Measurements from ENCODE around the gene HOXA9.

HOXA9 gene

DNA sequence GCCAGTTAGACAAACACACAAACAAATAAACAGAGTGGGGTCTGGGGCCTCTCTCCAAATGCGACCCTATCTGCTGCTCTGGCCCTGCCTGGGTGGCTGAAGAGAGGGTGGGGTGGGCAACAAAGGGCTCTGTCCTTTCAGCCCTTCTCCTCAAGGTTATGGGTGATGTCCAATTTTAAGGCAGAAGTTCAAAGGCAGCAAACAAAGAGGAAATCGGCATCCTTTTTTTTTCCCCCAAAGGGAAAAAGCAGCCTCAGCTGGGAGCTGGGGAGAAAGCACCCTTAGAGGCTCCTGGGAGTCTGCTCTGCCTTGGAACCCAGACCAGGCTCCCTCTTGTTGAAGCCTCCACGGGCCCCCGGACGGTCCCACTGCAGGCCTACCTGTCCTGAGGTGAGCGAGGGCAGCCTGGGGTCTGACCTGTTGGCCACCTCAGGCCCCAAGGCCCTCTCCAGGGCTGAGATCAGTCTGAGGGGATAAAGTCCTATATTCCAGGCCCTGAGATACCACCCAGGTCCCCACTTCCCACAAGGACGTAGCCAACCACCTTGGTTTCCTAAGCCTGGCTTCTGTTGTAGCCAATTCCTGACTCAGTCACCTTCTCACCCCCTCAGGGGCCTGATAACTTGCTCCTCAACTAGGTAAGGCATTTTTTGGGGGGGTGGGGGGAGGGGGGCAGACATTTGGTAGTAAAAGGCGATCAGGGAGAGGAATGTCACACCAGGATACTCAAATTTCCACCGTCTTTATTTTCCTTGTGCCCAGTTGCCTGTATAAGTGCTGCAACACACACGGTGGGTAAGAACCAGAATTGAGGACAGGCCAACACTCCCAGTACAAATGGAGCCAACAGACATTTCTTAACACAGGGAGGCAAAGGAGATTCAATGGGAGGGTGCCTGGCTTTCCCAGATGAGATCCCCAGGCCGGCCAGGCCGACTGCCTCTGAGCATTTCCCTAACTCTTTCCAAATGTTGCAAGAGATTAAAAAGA is 15.4 kb upstream of the HOXA9 start:
- no peaks in the 10 kb centered on the region for H3K9me3 ChIP-seq (ENCODE audit: control insufficient read depth in 1 of 2, low read length in 2 of 2)
- peaks cover 83 to 97% of the 10 kb centered on the region in 2 donors for H3K27me3 ChIP-seq (ENCODE audit: control insufficient read depth in 1 of 2, insufficient read depth in 2 of 2, low read length in 2 of 2)
- H3K4me1 ChIP-seq (ENCODE audit: control insufficient read depth in 1 of 2, insufficient read depth in 2 of 2, low read length in 2 of 2), result peaks cover 7 to 22% of the 10 kb centered on the region in 2 donors
- H3K36me3 ChIP-seq (ENCODE audit: control insufficient read depth in 1 of 2, insufficient read depth in 2 of 2, low read length in 2 of 2), result no peaks in the 10 kb centered on the region
- H3K27ac ChIP-seq (ENCODE audit: low read depth, low read length), result no peak overlapping the region
- no peak overlapping the region for H3K4me3 ChIP-seq (ENCODE audit: low read depth in 1 of 2, low read length in 2 of 2)
- H3K9ac ChIP-seq (ENCODE audit: low read depth in 1 of 2, low read length in 2 of 2), result no peak overlapping the region

DNA sequence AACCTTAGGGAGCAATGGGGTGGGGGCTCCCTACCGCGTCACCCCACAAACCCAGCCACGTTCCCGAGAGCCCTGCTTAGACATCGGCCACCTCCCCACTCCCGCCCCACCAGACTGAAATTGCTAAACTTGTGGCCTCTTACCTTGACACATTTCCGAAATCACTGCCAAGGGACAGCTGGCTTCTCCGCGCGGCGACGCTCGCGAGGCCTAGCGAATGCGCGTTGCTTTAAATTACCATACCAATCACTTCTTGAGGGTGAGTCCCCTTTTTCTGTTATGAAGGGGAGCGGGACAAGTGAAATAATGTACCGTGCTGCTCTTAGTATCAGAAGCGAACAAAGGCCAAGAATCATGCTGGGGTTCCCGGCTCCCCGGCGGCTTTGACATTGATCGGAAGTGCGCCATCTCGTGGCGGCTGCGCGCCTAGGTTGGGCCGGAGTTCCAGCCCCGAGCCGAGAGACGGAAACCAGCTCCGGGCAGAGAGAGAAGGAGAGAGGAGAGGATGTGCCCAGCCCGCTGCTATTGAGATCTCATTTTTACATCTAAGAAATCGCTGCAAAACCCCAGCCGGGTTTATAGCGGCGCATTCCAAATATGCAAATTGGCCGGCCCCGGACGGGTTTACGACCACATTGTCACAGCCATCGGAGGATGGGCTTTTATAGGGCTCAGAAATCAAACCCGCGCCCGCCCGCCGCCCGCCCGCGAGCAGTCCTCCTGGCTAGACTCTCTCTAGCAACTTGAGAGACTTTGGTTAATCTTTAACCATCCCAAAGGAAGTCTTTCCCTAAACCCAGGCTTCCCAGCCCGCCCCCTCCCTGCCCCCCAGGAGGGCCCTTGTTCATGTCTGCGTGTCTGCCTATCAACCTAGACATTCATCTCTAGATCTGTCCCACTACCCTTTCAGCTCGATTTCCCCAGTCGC is 14.4 kb upstream of the HOXA9 start:
- Histone ChIP-seq H3K27me3 (ENCODE audit: control insufficient read depth in 1 of 2, insufficient read depth in 2 of 2, low read length in 2 of 2) (peaks cover 83 to 97% of the 10 kb centered on the region in 2 donors), H3K36me3 (ENCODE audit: control insufficient read depth in 1 of 2, insufficient read depth in 2 of 2, low read length in 2 of 2) (no peaks in the 10 kb centered on the region), H3K9me3 (ENCODE audit: control insufficient read depth in 1 of 2, low read length in 2 of 2) (no peaks in the 10 kb centered on the region), H3K4me3 (ENCODE audit: low read depth in 1 of 2, low read length in 2 of 2) (peak overlapping the region in 1 of 2 donors; percentile 12), H3K9ac (ENCODE audit: low read depth in 1 of 2, low read length in 2 of 2) (no peak overlapping the region), H3K4me1 (ENCODE audit: control insufficient read depth in 1 of 2, insufficient read depth in 2 of 2, low read length in 2 of 2) (peaks cover 6 to 18% of the 10 kb centered on the region in 2 donors), H3K27ac (ENCODE audit: low read depth, low read length) (no peak overlapping the region)

DNA sequence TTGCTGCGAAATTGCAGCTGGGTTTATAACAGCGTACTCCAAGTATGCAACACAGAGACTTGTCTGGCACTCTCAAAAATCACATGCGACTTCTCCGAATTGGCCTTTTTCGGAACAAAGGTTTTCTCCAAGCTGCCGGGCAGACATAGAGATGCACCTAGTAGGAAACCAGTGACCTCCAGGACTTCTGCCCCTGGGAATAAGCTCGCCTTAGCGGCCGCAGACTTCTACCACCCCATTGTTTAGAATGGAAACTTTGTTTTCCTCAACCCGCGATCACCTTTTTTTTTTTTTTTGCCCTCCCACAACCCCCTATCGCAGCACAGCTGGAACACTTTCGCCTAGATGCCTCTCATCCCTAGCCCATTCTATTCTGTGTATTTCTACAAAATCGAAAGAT is 13.7 kb upstream of the HOXA9 start:
- Histone ChIP-seq H3K4me1 (ENCODE audit: control insufficient read depth in 1 of 2, insufficient read depth in 2 of 2, low read length in 2 of 2) (peaks cover 4 to 13% of the 10 kb centered on the region in 2 donors), H3K27ac (ENCODE audit: low read depth, low read length) (no peak overlapping the region), H3K27me3 (ENCODE audit: control insufficient read depth in 1 of 2, insufficient read depth in 2 of 2, low read length in 2 of 2) (peaks cover 85 to 99% of the 10 kb centered on the region in 2 donors), H3K9ac (ENCODE audit: low read depth in 1 of 2, low read length in 2 of 2) (no peak overlapping the region), H3K9me3 (ENCODE audit: control insufficient read depth in 1 of 2, low read length in 2 of 2) (no peaks in the 10 kb centered on the region), H3K36me3 (ENCODE audit: control insufficient read depth in 1 of 2, insufficient read depth in 2 of 2, low read length in 2 of 2) (no peaks in the 10 kb centered on the region), H3K4me3 (ENCODE audit: low read depth in 1 of 2, low read length in 2 of 2) (no peak overlapping the region)

DNA sequence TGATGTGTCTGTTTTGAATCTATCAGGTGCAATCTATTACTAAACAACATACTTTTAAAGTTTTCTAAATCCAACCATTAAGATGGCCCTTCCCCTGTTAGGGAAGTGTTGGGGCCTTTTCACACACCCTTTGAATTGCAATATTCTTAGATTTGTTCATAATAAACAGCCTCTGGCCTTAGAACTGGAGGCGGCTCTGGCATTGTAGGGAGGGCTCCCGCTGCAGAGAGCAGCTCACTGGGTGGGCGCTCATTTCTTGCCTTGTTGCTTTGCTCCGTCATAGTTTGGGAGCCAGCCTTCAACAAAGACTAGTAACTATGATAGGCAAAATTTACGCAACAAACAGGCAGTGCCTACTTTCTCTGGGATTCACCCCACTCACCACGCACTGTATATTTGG is 13.0 kb upstream of the HOXA9 start:
- peaks cover 83 to 97% of the 10 kb centered on the region in 2 donors for H3K27me3 ChIP-seq (ENCODE audit: control insufficient read depth in 1 of 2, insufficient read depth in 2 of 2, low read length in 2 of 2)
- no peak overlapping the region for H3K4me3 ChIP-seq (ENCODE audit: low read depth in 1 of 2, low read length in 2 of 2)

DNA sequence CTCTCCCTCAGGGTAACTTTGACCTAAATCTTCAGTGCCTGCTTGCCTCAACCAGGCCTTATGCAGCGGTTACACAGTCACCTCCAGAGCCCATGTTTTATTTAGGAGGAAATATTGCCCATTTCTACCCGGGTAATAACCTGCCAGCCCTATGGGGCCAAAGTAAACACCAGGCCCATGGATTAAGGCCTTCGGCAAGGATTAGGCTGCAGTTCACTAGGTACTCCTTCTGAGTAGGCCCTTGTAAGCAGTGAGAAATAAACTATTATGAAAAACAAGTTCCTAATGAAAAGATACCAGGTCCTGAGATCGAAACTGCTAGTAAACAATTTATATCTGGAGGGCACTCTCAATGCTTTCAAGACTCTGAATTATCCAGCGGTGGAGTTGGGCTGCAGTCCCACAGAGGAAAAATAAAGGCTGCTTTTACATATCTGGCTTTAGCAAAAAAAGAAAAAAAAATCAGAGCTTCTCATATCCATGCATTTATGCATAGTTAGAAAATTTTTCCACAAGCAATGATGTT is 12.5 kb upstream of the HOXA9 start:
- peaks cover 0 to 8% of the 10 kb centered on the region in 2 donors for H3K4me1 ChIP-seq (ENCODE audit: control insufficient read depth in 1 of 2, insufficient read depth in 2 of 2, low read length in 2 of 2)
- no peak overlapping the region for H3K4me3 ChIP-seq (ENCODE audit: low read depth in 1 of 2, low read length in 2 of 2)
- peaks cover 82 to 97% of the 10 kb centered on the region in 2 donors for H3K27me3 ChIP-seq (ENCODE audit: control insufficient read depth in 1 of 2, insufficient read depth in 2 of 2, low read length in 2 of 2)
- H3K9ac ChIP-seq (ENCODE audit: low read depth in 1 of 2, low read length in 2 of 2), result no peak overlapping the region
- no peak overlapping the region for H3K27ac ChIP-seq (ENCODE audit: low read depth, low read length)
- no peaks in the 10 kb centered on the region for H3K36me3 ChIP-seq (ENCODE audit: control insufficient read depth in 1 of 2, insufficient read depth in 2 of 2, low read length in 2 of 2)
- no peaks in the 10 kb centered on the region for H3K9me3 ChIP-seq (ENCODE audit: control insufficient read depth in 1 of 2, low read length in 2 of 2)

More for the DNA sequence above, 13.0 kb upstream of the HOXA9 start:
- no peak overlapping the region for H3K9ac ChIP-seq (ENCODE audit: low read depth in 1 of 2, low read length in 2 of 2)
- no peaks in the 10 kb centered on the region for H3K36me3 ChIP-seq (ENCODE audit: control insufficient read depth in 1 of 2, insufficient read depth in 2 of 2, low read length in 2 of 2)
- no peak overlapping the region for H3K27ac ChIP-seq (ENCODE audit: low read depth, low read length)
- H3K9me3 ChIP-seq (ENCODE audit: control insufficient read depth in 1 of 2, low read length in 2 of 2), result no peaks in the 10 kb centered on the region
- peaks cover 0 to 10% of the 10 kb centered on the region in 2 donors for H3K4me1 ChIP-seq (ENCODE audit: control insufficient read depth in 1 of 2, insufficient read depth in 2 of 2, low read length in 2 of 2)

DNA sequence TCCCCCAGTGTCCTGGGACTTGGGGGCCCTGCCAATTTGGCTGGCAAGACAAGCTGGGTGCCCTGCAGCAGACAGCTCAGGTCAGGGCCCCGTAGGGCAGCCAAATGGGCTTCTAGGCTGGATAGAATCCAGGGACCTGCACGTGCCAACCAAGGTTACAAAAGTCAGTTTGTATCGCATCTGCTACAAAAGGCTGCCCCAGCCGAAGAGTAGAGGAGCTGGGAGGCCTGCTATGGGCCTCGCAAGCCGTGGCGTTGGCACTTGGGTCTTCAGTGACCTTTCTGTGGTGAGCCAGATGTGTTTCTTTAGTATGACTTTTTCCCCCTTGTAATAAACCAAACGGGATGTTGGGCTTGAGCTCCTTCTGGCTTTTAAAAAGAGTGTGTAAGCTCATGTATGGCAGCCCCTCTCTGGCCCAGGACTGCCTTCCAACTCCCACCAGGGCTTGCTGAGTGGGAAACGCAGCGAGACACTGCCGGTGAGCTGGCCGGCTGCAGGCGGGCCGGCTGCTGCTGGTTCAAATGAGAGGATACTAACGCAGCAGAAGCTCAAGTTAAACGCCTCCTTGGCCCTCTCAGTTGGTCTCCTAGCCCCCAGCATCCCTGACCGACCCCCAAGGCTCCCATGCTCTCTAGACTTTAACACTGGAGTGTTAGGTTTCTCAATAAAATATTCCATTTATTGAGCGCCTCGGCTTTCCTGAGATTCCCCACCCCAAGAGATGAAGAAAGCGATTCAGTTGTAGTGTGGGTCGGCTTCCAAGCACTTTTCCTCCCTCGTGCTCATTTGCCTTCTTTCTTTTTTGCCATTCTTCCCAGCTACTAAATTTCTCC is 11.8 kb upstream of the HOXA9 start:
- H3K27ac ChIP-seq (ENCODE audit: low read depth, low read length), result no peak overlapping the region
- peaks cover 0 to 13% of the 10 kb centered on the region in 2 donors for H3K4me1 ChIP-seq (ENCODE audit: control insufficient read depth in 1 of 2, insufficient read depth in 2 of 2, low read length in 2 of 2)
- H3K9ac ChIP-seq (ENCODE audit: low read depth in 1 of 2, low read length in 2 of 2), result no peak overlapping the region
- H3K36me3 ChIP-seq (ENCODE audit: control insufficient read depth in 1 of 2, insufficient read depth in 2 of 2, low read length in 2 of 2), result no peaks in the 10 kb centered on the region
- no peaks in the 10 kb centered on the region for H3K9me3 ChIP-seq (ENCODE audit: control insufficient read depth in 1 of 2, low read length in 2 of 2)
- H3K27me3 ChIP-seq (ENCODE audit: control insufficient read depth in 1 of 2, insufficient read depth in 2 of 2, low read length in 2 of 2), result peaks cover 82 to 97% of the 10 kb centered on the region in 2 donors
- no peak overlapping the region for H3K4me3 ChIP-seq (ENCODE audit: low read depth in 1 of 2, low read length in 2 of 2)

DNA sequence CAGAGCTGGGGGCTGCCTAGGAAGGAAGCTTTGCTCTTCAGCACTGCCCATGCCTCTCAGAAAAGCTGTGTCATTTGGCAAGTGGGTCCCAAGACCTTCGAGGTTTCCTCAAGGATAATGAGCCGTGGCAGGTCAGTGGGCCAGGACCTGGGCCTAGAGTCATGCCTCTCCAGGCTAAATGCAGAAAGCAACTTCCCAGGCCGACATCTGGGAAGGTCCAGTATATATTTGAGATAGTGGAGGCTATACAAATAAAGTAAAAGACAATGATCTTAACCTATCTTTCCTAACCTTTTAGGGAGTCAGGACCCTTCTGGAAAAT is 11.1 kb upstream of the HOXA9 start:
- no peak overlapping the region for H3K4me3 ChIP-seq (ENCODE audit: low read depth in 1 of 2, low read length in 2 of 2)
- no peaks in the 10 kb centered on the region for H3K9me3 ChIP-seq (ENCODE audit: control insufficient read depth in 1 of 2, low read length in 2 of 2)
- no peak overlapping the region for H3K9ac ChIP-seq (ENCODE audit: low read depth in 1 of 2, low read length in 2 of 2)
- H3K27me3 ChIP-seq (ENCODE audit: control insufficient read depth in 1 of 2, insufficient read depth in 2 of 2, low read length in 2 of 2), result peaks cover 84 to 98% of the 10 kb centered on the region in 2 donors
- H3K36me3 ChIP-seq (ENCODE audit: control insufficient read depth in 1 of 2, insufficient read depth in 2 of 2, low read length in 2 of 2), result no peaks in the 10 kb centered on the region
- no peak overlapping the region for H3K27ac ChIP-seq (ENCODE audit: low read depth, low read length)
- peaks cover 0 to 13% of the 10 kb centered on the region in 2 donors for H3K4me1 ChIP-seq (ENCODE audit: control insufficient read depth in 1 of 2, insufficient read depth in 2 of 2, low read length in 2 of 2)

DNA sequence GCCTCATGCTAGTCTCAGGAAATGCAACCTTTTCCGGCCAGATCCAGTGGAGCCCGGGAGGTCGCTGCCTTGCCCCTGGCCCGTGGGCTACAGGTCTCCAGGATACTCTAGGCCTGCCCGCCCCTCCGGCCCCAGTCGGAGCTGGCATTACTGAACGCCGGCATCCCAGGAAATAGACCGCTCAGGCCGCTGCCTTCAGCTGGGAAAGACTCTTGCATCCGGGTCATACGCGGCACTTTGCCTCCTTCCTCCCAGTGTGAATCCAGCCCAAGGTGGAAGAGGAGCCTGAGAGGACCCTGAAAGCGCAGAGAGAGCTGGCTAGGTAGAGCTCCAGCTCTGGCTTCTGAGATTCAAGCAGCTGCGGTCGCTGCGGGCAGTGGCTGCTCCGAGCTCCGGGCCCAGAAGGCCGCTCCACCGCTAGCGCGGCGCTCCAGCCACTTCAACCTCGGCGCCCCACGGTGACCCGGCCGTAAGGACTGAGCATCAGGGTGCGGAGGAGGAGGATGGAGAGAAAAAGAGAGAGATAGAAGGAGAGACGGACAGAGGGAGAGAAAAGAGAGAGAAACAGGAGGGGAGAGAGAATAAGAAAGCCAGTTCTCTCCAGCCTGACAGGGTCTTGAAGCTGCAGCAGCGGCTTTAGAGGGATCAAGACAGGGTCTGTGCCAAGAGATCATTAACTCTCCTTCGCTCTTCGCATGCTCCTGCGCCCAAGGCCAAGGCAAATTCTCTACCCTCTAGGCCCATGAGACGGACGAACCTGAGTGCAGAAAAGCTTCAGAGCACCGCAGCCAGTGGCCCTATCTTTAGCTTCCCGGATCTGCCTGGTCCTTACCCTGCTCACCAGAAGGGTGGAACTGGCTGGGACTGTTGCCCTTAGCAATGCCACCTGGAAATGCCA is 10.5 kb upstream of the HOXA9 start:
- no peak overlapping the region for H3K9ac ChIP-seq (ENCODE audit: low read depth in 1 of 2, low read length in 2 of 2)
- H3K36me3 ChIP-seq (ENCODE audit: control insufficient read depth in 1 of 2, insufficient read depth in 2 of 2, low read length in 2 of 2), result no peaks in the 10 kb centered on the region
- H3K9me3 ChIP-seq (ENCODE audit: control insufficient read depth in 1 of 2, low read length in 2 of 2), result no peaks in the 10 kb centered on the region
- H3K27me3 ChIP-seq (ENCODE audit: control insufficient read depth in 1 of 2, insufficient read depth in 2 of 2, low read length in 2 of 2), result peaks cover 87 to 98% of the 10 kb centered on the region in 2 donors
- no peak overlapping the region for H3K27ac ChIP-seq (ENCODE audit: low read depth, low read length)
- no peak overlapping the region for H3K4me3 ChIP-seq (ENCODE audit: low read depth in 1 of 2, low read length in 2 of 2)
- H3K4me1 ChIP-seq (ENCODE audit: control insufficient read depth in 1 of 2, insufficient read depth in 2 of 2, low read length in 2 of 2), result peaks cover 0 to 13% of the 10 kb centered on the region in 2 donors

Data from duodenal mucosa (tissue), 2 donors.